H1 (cell line): ENCODE results near the gene TBC1D7. TPM values are rescaled to one million over a fixed set of nuclear protein-coding genes. Genes with fewer than 3 reads are reported as not detected.

Source experiments
- CTCF ChIA-PET: fragments of 300-600 bp; sonication (Branson Sonifier 250); formaldehyde crosslinking; loops from one replicate; lab custom pipeline; 2021; ENCODE audit not compliant: partially characterized antibody; lab: Charles Lee
- POLR2A ChIA-PET: fragments of 300-600 bp; sonication (Branson Sonifier 250); formaldehyde crosslinking; loops from one replicate; lab custom pipeline; 2021; ENCODE audit warnings: inconsistent platforms; ENCODE audit not compliant: partially characterized antibody; lab: Charles Lee
- DNase-seq, 2 experiments: peaks; one replicate each; pipeline versions ENCODE4 v3.0.0 to v3.0.0-alpha.2; 2010 to 2022; ENCODE audit warnings: low spot score in 2 of 2, low read depth in 1 of 2, mixed read lengths in 1 of 2
- FAIRE-seq: peaks from 2 replicates; lab custom pipeline; 2011; peaks lifted over from hg19 to GRCh38; lab: Jason Lieb, UNC
- H2AFZ ChIP-seq: 2 replicates; pipeline ENCODE4 v1.8.1; 2012; ENCODE audit warnings: low read length, inconsistent platforms
- H2AK5ac ChIP-seq: 2 replicates; pipeline ENCODE4 v1.6.1; 2013; ENCODE audit warnings: low read depth, low read length
- H2BK120ac ChIP-seq: replicated peaks from 2 replicates; pipeline ENCODE3; 2013; ENCODE audit warnings: low read depth, low read length, inconsistent platforms
- H2BK12ac ChIP-seq: 2 replicates; pipeline ENCODE4 v1.6.1; 2013; ENCODE audit warnings: low read depth, low read length
- H2BK15ac ChIP-seq: 2 replicates; pipeline ENCODE4 v1.6.1; 2013; ENCODE audit warnings: low read length
- H2BK20ac ChIP-seq: 2 replicates; pipeline ENCODE4 v1.6.1; 2013; ENCODE audit warnings: low read length
- H2BK5ac ChIP-seq: 2 replicates; pipeline ENCODE4 v1.6.1; 2013; ENCODE audit warnings: low read depth, low read length
- H3K14ac ChIP-seq: 2 replicates; pipeline ENCODE4 v1.6.1; 2013; ENCODE audit warnings: inconsistent platforms; ENCODE audit not compliant: insufficient read length
- H3K18ac ChIP-seq: 2 replicates; pipeline ENCODE4 v1.6.1; 2013; ENCODE audit warnings: low read length; ENCODE audit errors: extremely low read depth
- H3K23ac ChIP-seq: 2 replicates; pipeline ENCODE4 v1.6.1; 2013; ENCODE audit warnings: inconsistent platforms; ENCODE audit not compliant: insufficient read length
- H3K23me2 ChIP-seq: 2 replicates; pipeline ENCODE4 v1.6.1; 2013; ENCODE audit warnings: low read depth, low read length
- H3K27ac ChIP-seq: 2 replicates; pipeline ENCODE4 v1.6.1; 2011; ENCODE audit warnings: low read depth, low read length, inconsistent platforms
- H3K27me3 ChIP-seq, 4 experiments: replicated peaks in 1 of 4; 1 replicate in 1 of 4; 2 replicates in 3 of 4; pipeline versions ENCODE4 v1.6.1 to v1.8.1; 2011 to 2013; ENCODE audit warnings: low read length in 3 of 4, mild to moderate bottlenecking in 3 of 4, inconsistent platforms in 2 of 4, mixed read lengths in 2 of 4, moderate library complexity in 1 of 4; ENCODE audit not compliant: control insufficient read depth in 3 of 4, insufficient read depth in 3 of 4; ENCODE audit errors: extremely low read depth in 1 of 4
- H3K36me3 ChIP-seq, 4 experiments: 2 replicates each; pipeline versions ENCODE4 v1.6.1 to v1.8.1; 2011 to 2013; ENCODE audit warnings: mild to moderate bottlenecking in 4 of 4, low read length in 3 of 4, moderate library complexity in 2 of 4, control low read depth in 1 of 4, inconsistent platforms in 1 of 4; ENCODE audit not compliant: insufficient read depth in 4 of 4, control insufficient read depth in 2 of 4
- H3K4ac ChIP-seq: replicated peaks from 2 replicates; pipeline ENCODE3; 2013; ENCODE audit warnings: low read length, low read depth, mixed read lengths, inconsistent platforms; ENCODE audit not compliant: insufficient read length
- H3K4me1 ChIP-seq, 4 experiments: replicated peaks in 1 of 4; 1 replicate in 1 of 4; 2 replicates in 3 of 4; pipeline versions ENCODE4 v1.6.1 to v1.8.1; 2011 to 2013; ENCODE audit warnings: low read length in 3 of 4, inconsistent platforms in 2 of 4, mixed read lengths in 1 of 4; ENCODE audit not compliant: insufficient read depth in 4 of 4, control insufficient read depth in 3 of 4
- H3K4me2 ChIP-seq, 2 experiments: 2 replicates each; pipeline versions ENCODE4 v1.6.1 to v1.8.1; 2011 to 2013; ENCODE audit warnings: low read depth in 2 of 2, low read length in 2 of 2, control low read depth in 1 of 2, inconsistent platforms in 1 of 2, mild to moderate bottlenecking in 1 of 2; ENCODE audit not compliant: insufficient read depth in 1 of 2
- H3K4me3 ChIP-seq, 4 experiments: fragments of 200-600, 300-600 bp in 1 of 4; sonication (generic), shearing (Covaris generic), sonication (Bioruptor Twin) in 1 of 4; 2 replicates each; pipeline versions ENCODE4 v1.5.1 to v1.8.1; 2011 to 2016; ENCODE audit warnings: low read length in 4 of 4, low read depth in 3 of 4, control low read depth in 2 of 4, inconsistent platforms in 2 of 4, mild to moderate bottlenecking in 2 of 4, mixed read lengths in 1 of 4, moderate library complexity in 1 of 4; ENCODE audit not compliant: insufficient read depth in 2 of 4; ENCODE audit errors: extremely low read depth in 1 of 4
- H3K56ac ChIP-seq: replicated peaks from 2 replicates; pipeline ENCODE3; 2013; ENCODE audit warnings: low read depth, mild to moderate bottlenecking, mixed read lengths, low read length, inconsistent platforms; ENCODE audit not compliant: insufficient read length
- H3K79me1 ChIP-seq: 2 replicates; pipeline ENCODE4 v1.6.1; 2013; ENCODE audit warnings: low read depth, low read length, control low read depth
- H3K79me2 ChIP-seq, 2 experiments: 2 replicates each; pipeline versions ENCODE4 v1.6.1 to v1.8.1; 2012 to 2013; ENCODE audit warnings: low read length in 2 of 2, mild to moderate bottlenecking in 2 of 2, inconsistent platforms in 1 of 2; ENCODE audit not compliant: insufficient read depth in 2 of 2, control insufficient read depth in 1 of 2
- H3K9ac ChIP-seq, 4 experiments: replicated peaks in 1 of 4; 1 replicate in 1 of 4; 2 replicates in 3 of 4; pipeline versions ENCODE4 v1.6.1 to v1.8.1; 2011 to 2013; ENCODE audit warnings: low read depth in 3 of 4, low read length in 3 of 4, control low read depth in 2 of 4, mild to moderate bottlenecking in 2 of 4, moderate library complexity in 2 of 4, inconsistent platforms in 1 of 4; ENCODE audit errors: extremely low read depth in 1 of 4
- H3K9me3 ChIP-seq, 2 experiments: 2 replicates each; pipeline versions ENCODE4 v1.6.1 to v1.8.1; 2012 to 2013; ENCODE audit warnings: mild to moderate bottlenecking in 2 of 2, moderate library complexity in 2 of 2, control low read depth in 1 of 2, inconsistent platforms in 1 of 2, low read depth in 1 of 2, low read length in 1 of 2, mixed read lengths in 1 of 2; ENCODE audit not compliant: insufficient read depth in 2 of 2
- H4K20me1 ChIP-seq, 2 experiments: replicated peaks in 1 of 2; 2 replicates each; pipeline versions ENCODE3 to v1.8.1; 2011 to 2013; ENCODE audit warnings: inconsistent platforms in 2 of 2, low read length in 2 of 2, mild to moderate bottlenecking in 1 of 2; ENCODE audit not compliant: insufficient read depth in 2 of 2, control insufficient read depth in 1 of 2
- H4K5ac ChIP-seq: 2 replicates; pipeline ENCODE4 v1.6.1; 2013; ENCODE audit warnings: low read length, low read depth, mixed read lengths, inconsistent platforms; ENCODE audit not compliant: insufficient read length
- H4K8ac ChIP-seq: 2 replicates; pipeline ENCODE4 v1.8.0; 2013; ENCODE audit warnings: mild to moderate bottlenecking, moderate library complexity, low read length, inconsistent platforms; ENCODE audit not compliant: insufficient read depth; ENCODE audit errors: extremely low read depth
- H4K91ac ChIP-seq: replicated peaks from 2 replicates; pipeline ENCODE3; 2013; ENCODE audit warnings: low read length, mixed read lengths, inconsistent platforms; ENCODE audit not compliant: insufficient read length
- ASH2L ChIP-seq: fragments of 200-600, 300-600 bp; sonication (generic); IDR thresholded peaks from one replicate; pipeline ENCODE4 v1.7.1; 2017; ENCODE audit warnings: low read length
- CBX8 ChIP-seq: fragments of 300-800, 300-1000 bp; sonication (generic); IDR thresholded peaks from 2 replicates; pipeline ENCODE4 v1.7.1; 2016; ENCODE audit warnings: low read depth, low read length, borderline replicate concordance
- CTCF ChIP-seq, 3 experiments: IDR thresholded peaks; 1 replicate in 2 of 3; 2 replicates in 1 of 3; pipeline versions ENCODE4 v1.5.1 to v1.6.1; 2011; ENCODE audit warnings: low read length in 3 of 3, mild to moderate bottlenecking in 3 of 3, inconsistent platforms in 2 of 3, low read depth in 1 of 3, moderate library complexity in 1 of 3; ENCODE audit not compliant: insufficient read depth in 1 of 3; ENCODE audit errors: control extremely low read depth in 1 of 3
- MAFK ChIP-seq: IDR thresholded peaks from 2 replicates; pipeline ENCODE4 v1.6.1; 2012; ENCODE audit warnings: low read depth, mild to moderate bottlenecking, improper control_type of control experiment, low read length
- NRF1 ChIP-seq: IDR thresholded peaks from 2 replicates; pipeline ENCODE4 v1.6.1; 2011; ENCODE audit warnings: mild to moderate bottlenecking, low read depth, low read length, improper control_type of control experiment
- POLR2A ChIP-seq, 2 experiments: IDR thresholded peaks; 1 replicate in 1 of 2; 2 replicates in 1 of 2; pipeline ENCODE4 v1.6.1; 2011; ENCODE audit warnings: low read depth in 2 of 2, low read length in 2 of 2, mild to moderate bottlenecking in 2 of 2; ENCODE audit errors: control extremely low read depth in 1 of 2
- RAD21 ChIP-seq, 2 experiments: IDR thresholded peaks in 1 of 2; conservative IDR thresholded peaks in 1 of 2; 2 replicates each; pipeline ENCODE4 v1.6.1; 2011; ENCODE audit warnings: low read depth in 2 of 2, low read length in 2 of 2, improper control_type of control experiment in 1 of 2, inconsistent platforms in 1 of 2, mild to moderate bottlenecking in 1 of 2, moderate library complexity in 1 of 2
- SRF ChIP-seq: IDR thresholded peaks from 2 replicates; pipeline ENCODE4 v1.6.1; 2011; ENCODE audit warnings: mild to moderate bottlenecking, low read depth, low read length, moderate library complexity
- TCF12 ChIP-seq: IDR thresholded peaks from 2 replicates; pipeline ENCODE4 v1.6.1; 2011; ENCODE audit warnings: low read depth, mild to moderate bottlenecking, low read length
- USF2 ChIP-seq: IDR thresholded peaks from 2 replicates; pipeline ENCODE4 v1.6.1; 2011; ENCODE audit warnings: low read length, improper control_type of control experiment
- WGBS, 2 experiments: shearing (Covaris generic) in 1 of 2; methylation state at CpG; one replicate each; pipeline versions ENCODE4 v1.1.6 to v1.1.7; 2013 to 2015; ENCODE audit warnings: low lambda C conversion rate in 2 of 2, mixed read lengths in 2 of 2, inconsistent platforms in 1 of 2, low coverage in 1 of 2, missing lambda C conversion rate in 1 of 2; ENCODE audit not compliant: insufficient replicate concordance in 2 of 2, insufficient coverage in 1 of 2, insufficient read length in 1 of 2; ENCODE audit errors: extremely low coverage in 1 of 2, missing lambda C conversion rate in 1 of 2; 5-methylcytosine and 5-hydroxymethylcytosine counted together
- polyA plus RNA-seq, 7 experiments: library from polyadenylated mRNA; depleted of rRNA in 3 of 7; stranded (reverse) in 5 of 7; unstranded in 2 of 7; fragments of >200 nt in 5 of 7; fragments of 200-250 nt in 2 of 7; gene quantifications; 1 replicate in 5 of 7; 2 replicates in 1 of 7; 4 replicates in 1 of 7; pipeline versions ENCODE4 v1.2.1 to v1.2.3, GENCODE V29; 2011 to 2013; ENCODE audit warnings: missing spikeins in 2 of 7, mixed read lengths in 2 of 7
- total RNA-seq: library from RNA; stranded (reverse); fragmentation: NEBNext Ultra II Directional; extraction: Animal tissue kit (Norgen Biotek cat#: 25700); gene quantifications from 2 replicates; pipeline ENCODE4 v1.2.1, GENCODE V29; 2021

Gene TBC1D7
- total and polyA plus RNA-seq, 2 of the 8 experiments (the other 6 are each of a cell fraction or from before 2014, with no cell fraction given), result 46.1 to 55.2 TPM

- no peaks in the 10 kb centered on the region for H3K79me2 ChIP-seq
- no peak overlapping the region for H3K18ac ChIP-seq
- H4K20me1 ChIP-seq, result no peaks in the 10 kb centered on the region
- no peak overlapping the region for H2AK5ac ChIP-seq
- H2BK15ac ChIP-seq, result no peak overlapping the region
- no peak overlapping the region for H4K5ac ChIP-seq
- no peaks in the 10 kb centered on the region for H3K9me3 ChIP-seq
- H3K14ac ChIP-seq, result no peak overlapping the region
- H2AFZ ChIP-seq, result no peak overlapping the region
- no peak overlapping the region for H4K91ac ChIP-seq
- FAIRE-seq (no peak), DNase-seq (no peak)
- no peaks in the 10 kb centered on the region for H3K23me2 ChIP-seq
- no peak overlapping the region for H4K8ac ChIP-seq
- H2BK12ac ChIP-seq, result 0 out of 2 replicates have a peak overlapping the region, but pooled peaks have one; percentile 32
- H3K27ac ChIP-seq, result no peak overlapping the region
- no peaks in the 10 kb centered on the region for H3K36me3 ChIP-seq
- H3K9ac ChIP-seq, result no peak overlapping the region
- no peak overlapping the region; a peak in 1 of 4 replicates for H3K4me2 ChIP-seq
- ChIA-PET POLR2A (interaction anchor here (1.0 kb wide), 1 partner anchor 217 kb away, joined by 3 read pairs; no protein-coding TSS in a partner anchor), CTCF (interaction anchor here (0.5 to 2.8 kb wide), 11 partner anchors 10 to 216 kb away, joined by 3 to 11 read pairs (median 6); partner anchors contain the start of gene SIRT5)
- H3K4me1 ChIP-seq, result peaks cover 2 to 14% (median 9%) of the 10 kb centered on the region in 4 experiments; a peak in 5 of 7 replicates
- no peak overlapping the region for H3K4me3 ChIP-seq
- no peak overlapping the region for H2BK20ac ChIP-seq
- no peaks in the 10 kb centered on the region for H3K79me1 ChIP-seq
- H3K4ac ChIP-seq, result no peak overlapping the region
- 72% methylated on average over 2 of the region's 2 CpGs; no CpG with 5 or more reads in 1 of the 2 experiments for WGBS, 2 experiments
- no peaks in the 10 kb centered on the region for H3K27me3 ChIP-seq
- H2BK5ac ChIP-seq, result no peak overlapping the region
- no peak overlapping the region for H3K23ac ChIP-seq
- H3K56ac ChIP-seq, result no peak overlapping the region
- no peak overlapping the region for H2BK120ac ChIP-seq
- TF ChIP-seq ASH2L (no peak), POLR2A (IDR thresholded peaks at IDR 0.05; ENCODE audit: control extremely low read depth in 1 of 2, low read depth in 2 of 2, low read length in 2 of 2) (no peak), CBX8 (no peak), NRF1 (no peak), USF2 (no peak), MAFK (no peak), SRF (no peak), TCF12 (no peak), CTCF (IDR thresholded peaks at IDR 0.05; ENCODE audit: control extremely low read depth in 1 of 3, insufficient read depth in 1 of 3, low read depth in 1 of 3, low read length in 3 of 3) (no peak), RAD21 (IDR thresholded peaks at IDR 0.05 in 1 of 2, conservative IDR thresholded peaks at IDR 0.05 in 1 of 2; ENCODE audit: low read depth in 2 of 2, low read length in 2 of 2) (no peak)
These were observed 30.2 kb upstream of the TBC1D7 start for GRCh38 chr6:13358511-13358910.
